Keratinocyte (primary cell): Measurements from ENCODE around the gene MAP3K4. TPM values are rescaled to one million over a fixed set of nuclear protein-coding genes. Genes with fewer than 3 reads are reported as not detected.

ENCODE experiments used
- DNase-seq: peaks from one replicate; pipeline ENCODE4 v3.0.0-alpha.2; 2011; ENCODE audit warnings: low read depth, missing footprints, low spot score
- FAIRE-seq: peaks from 2 replicates; lab custom pipeline; 2011; peaks lifted over from hg19 to GRCh38; lab: Jason Lieb, UNC
- H2AFZ ChIP-seq: 2 replicates; pipeline ENCODE4 v1.6.0; 2012; ENCODE audit warnings: low read length, control low read depth, inconsistent platforms; ENCODE audit not compliant: control insufficient read depth
- H3K27ac ChIP-seq: 2 replicates; pipeline ENCODE4 v1.5.1; 2011; ENCODE audit warnings: low read length; ENCODE audit not compliant: control insufficient read depth, insufficient read depth
- H3K27me3 ChIP-seq: 3 replicates; pipeline ENCODE4 v1.6.0; 2011; ENCODE audit warnings: low read length; ENCODE audit not compliant: control insufficient read depth, insufficient read depth; ENCODE audit errors: extremely low read depth
- H3K36me3 ChIP-seq, 2 experiments: 2 replicates in 1 of 2; 3 replicates in 1 of 2; pipeline ENCODE4 v1.5.1; 2011; ENCODE audit warnings: low read length in 2 of 2, mild to moderate bottlenecking in 1 of 2; ENCODE audit not compliant: control insufficient read depth in 2 of 2, insufficient read depth in 2 of 2; ENCODE audit errors: extremely low read depth in 1 of 2
- H3K4me1 ChIP-seq: 3 replicates; pipeline ENCODE4 v1.5.1; 2011; ENCODE audit warnings: low read length; ENCODE audit not compliant: control insufficient read depth, insufficient read depth; ENCODE audit errors: extremely low read depth
- H3K4me2 ChIP-seq: 3 replicates; pipeline ENCODE4 v1.6.0; 2011; ENCODE audit warnings: low read depth, low read length; ENCODE audit not compliant: control insufficient read depth, insufficient read depth; ENCODE audit errors: extremely low read depth
- H3K4me3 ChIP-seq, 3 experiments: fragments of 200-600 bp in 1 of 3; sonication (generic) in 1 of 3; 2 replicates in 2 of 3; 3 replicates in 1 of 3; pipeline ENCODE4 v1.5.1; 2011 to 2016; ENCODE audit warnings: low read length in 3 of 3, mild to moderate bottlenecking in 3 of 3, control low read depth in 2 of 3, inconsistent platforms in 1 of 3, low read depth in 1 of 3, mixed read lengths in 1 of 3, mixed run types in 1 of 3, moderate library complexity in 1 of 3; ENCODE audit not compliant: control insufficient read depth in 2 of 3, insufficient read depth in 2 of 3; ENCODE audit errors: extremely low read depth in 1 of 3
- H3K79me2 ChIP-seq: 2 replicates; pipeline ENCODE4 v1.6.0; 2012; ENCODE audit warnings: low read length; ENCODE audit not compliant: control insufficient read depth, insufficient read depth
- H3K9ac ChIP-seq: 3 replicates; pipeline ENCODE4 v1.6.0; 2011; ENCODE audit warnings: low read length; ENCODE audit not compliant: control insufficient read depth, insufficient read depth; ENCODE audit errors: extremely low read depth
- H3K9me1 ChIP-seq: 3 replicates; pipeline ENCODE4 v1.6.0; 2011; ENCODE audit warnings: low read length; ENCODE audit not compliant: control insufficient read depth, insufficient read depth; ENCODE audit errors: extremely low read depth
- H3K9me3 ChIP-seq: 2 replicates; pipeline ENCODE4 v1.5.1; 2012; ENCODE audit warnings: low read depth, low read length; ENCODE audit not compliant: control insufficient read depth
- H4K20me1 ChIP-seq: 3 replicates; pipeline ENCODE4 v1.6.0; 2011; ENCODE audit warnings: low read length; ENCODE audit not compliant: control insufficient read depth, insufficient read depth; ENCODE audit errors: extremely low read depth
- EZH2 ChIP-seq: IDR thresholded peaks from one replicate; pipeline ENCODE4 v1.6.1; 2012; ENCODE audit warnings: inconsistent platforms, mild to moderate bottlenecking, low read length, moderate library complexity
- dilution Hi-C: fragments of 300-500 bp; cut with MboI; formaldehyde crosslinking; loops from one replicate; pipeline ENCODE4 v1.7.0; 2020; ENCODE audit warnings: low sequenced_read_pairs; ENCODE audit not compliant: extremely low pct_ligation_motif_present
- polyA minus RNA-seq, 3 experiments: library from RNA; depleted of rRNA, polyadenylated mRNA; stranded (reverse); fragments of >200 nt; gene quantifications; 1 replicate in 1 of 3; 2 replicates in 1 of 3; 3 replicates in 1 of 3; pipeline ENCODE4 v1.2.3, GENCODE V29; 2011
- polyA plus RNA-seq, 5 experiments: library from polyadenylated mRNA; depleted of rRNA in 3 of 5; stranded (reverse) in 3 of 5; stranded (forward) in 1 of 5; unstranded in 1 of 5; fragments of >200 nt; gene quantifications; 1 replicate in 1 of 5; 2 replicates in 3 of 5; 3 replicates in 1 of 5; pipeline versions ENCODE4 v1.2.1 to v1.2.3, GENCODE V29; 2011 to 2012; ENCODE audit warnings: missing spikeins in 2 of 5, low read depth in 1 of 5, low replicate concordance in 1 of 5
- TF ChIP-seq, protein P1 (sequence below), 3 experiments: IDR thresholded peaks in 1 of 3; conservative IDR thresholded peaks in 1 of 3; optimal IDR thresholded peaks in 1 of 3; 2 replicates in 2 of 3; 3 replicates in 1 of 3; pipeline versions ENCODE3 to v1.5.1; 2011; ENCODE audit warnings: low read length in 3 of 3, mild to moderate bottlenecking in 3 of 3, moderate library complexity in 2 of 3, control low read depth in 1 of 3, inconsistent platforms in 1 of 3; ENCODE audit not compliant: insufficient read depth in 2 of 3; ENCODE audit errors: extremely low read depth in 1 of 3

Gene MAP3K4, protein sequence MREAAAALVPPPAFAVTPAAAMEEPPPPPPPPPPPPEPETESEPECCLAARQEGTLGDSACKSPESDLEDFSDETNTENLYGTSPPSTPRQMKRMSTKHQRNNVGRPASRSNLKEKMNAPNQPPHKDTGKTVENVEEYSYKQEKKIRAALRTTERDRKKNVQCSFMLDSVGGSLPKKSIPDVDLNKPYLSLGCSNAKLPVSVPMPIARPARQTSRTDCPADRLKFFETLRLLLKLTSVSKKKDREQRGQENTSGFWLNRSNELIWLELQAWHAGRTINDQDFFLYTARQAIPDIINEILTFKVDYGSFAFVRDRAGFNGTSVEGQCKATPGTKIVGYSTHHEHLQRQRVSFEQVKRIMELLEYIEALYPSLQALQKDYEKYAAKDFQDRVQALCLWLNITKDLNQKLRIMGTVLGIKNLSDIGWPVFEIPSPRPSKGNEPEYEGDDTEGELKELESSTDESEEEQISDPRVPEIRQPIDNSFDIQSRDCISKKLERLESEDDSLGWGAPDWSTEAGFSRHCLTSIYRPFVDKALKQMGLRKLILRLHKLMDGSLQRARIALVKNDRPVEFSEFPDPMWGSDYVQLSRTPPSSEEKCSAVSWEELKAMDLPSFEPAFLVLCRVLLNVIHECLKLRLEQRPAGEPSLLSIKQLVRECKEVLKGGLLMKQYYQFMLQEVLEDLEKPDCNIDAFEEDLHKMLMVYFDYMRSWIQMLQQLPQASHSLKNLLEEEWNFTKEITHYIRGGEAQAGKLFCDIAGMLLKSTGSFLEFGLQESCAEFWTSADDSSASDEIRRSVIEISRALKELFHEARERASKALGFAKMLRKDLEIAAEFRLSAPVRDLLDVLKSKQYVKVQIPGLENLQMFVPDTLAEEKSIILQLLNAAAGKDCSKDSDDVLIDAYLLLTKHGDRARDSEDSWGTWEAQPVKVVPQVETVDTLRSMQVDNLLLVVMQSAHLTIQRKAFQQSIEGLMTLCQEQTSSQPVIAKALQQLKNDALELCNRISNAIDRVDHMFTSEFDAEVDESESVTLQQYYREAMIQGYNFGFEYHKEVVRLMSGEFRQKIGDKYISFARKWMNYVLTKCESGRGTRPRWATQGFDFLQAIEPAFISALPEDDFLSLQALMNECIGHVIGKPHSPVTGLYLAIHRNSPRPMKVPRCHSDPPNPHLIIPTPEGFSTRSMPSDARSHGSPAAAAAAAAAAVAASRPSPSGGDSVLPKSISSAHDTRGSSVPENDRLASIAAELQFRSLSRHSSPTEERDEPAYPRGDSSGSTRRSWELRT (N-terminal part only)
- polyA plus RNA-seq: 9.0 to 12.8 TPM (median 11.8 TPM) in 3 replicates
- polyA plus RNA-seq (2011; ENCODE audit: low read depth): 16.1 TPM
- 6.2 and 8.5 TPM in 2 replicates for polyA plus RNA-seq (2011; cell fraction: cytosol; rRNA removed)
- polyA plus RNA-seq (2011; cell fraction: nucleus; rRNA removed): 22.1 and 25.2 TPM in 2 replicates
- polyA plus RNA-seq (2012; ENCODE audit: low replicate concordance): 12.7 and 14.7 TPM in 2 replicates
- 8.5 to 23.7 TPM (median 14.8 TPM) in 3 replicates for polyA minus RNA-seq
- polyA minus RNA-seq (2011; cell fraction: cytosol; rRNA and poly(A)+ RNA removed): 13.8 TPM
- 18.1 and 35.6 TPM in 2 replicates for polyA minus RNA-seq (2011; cell fraction: nucleus; rRNA and poly(A)+ RNA removed)

DNA sequence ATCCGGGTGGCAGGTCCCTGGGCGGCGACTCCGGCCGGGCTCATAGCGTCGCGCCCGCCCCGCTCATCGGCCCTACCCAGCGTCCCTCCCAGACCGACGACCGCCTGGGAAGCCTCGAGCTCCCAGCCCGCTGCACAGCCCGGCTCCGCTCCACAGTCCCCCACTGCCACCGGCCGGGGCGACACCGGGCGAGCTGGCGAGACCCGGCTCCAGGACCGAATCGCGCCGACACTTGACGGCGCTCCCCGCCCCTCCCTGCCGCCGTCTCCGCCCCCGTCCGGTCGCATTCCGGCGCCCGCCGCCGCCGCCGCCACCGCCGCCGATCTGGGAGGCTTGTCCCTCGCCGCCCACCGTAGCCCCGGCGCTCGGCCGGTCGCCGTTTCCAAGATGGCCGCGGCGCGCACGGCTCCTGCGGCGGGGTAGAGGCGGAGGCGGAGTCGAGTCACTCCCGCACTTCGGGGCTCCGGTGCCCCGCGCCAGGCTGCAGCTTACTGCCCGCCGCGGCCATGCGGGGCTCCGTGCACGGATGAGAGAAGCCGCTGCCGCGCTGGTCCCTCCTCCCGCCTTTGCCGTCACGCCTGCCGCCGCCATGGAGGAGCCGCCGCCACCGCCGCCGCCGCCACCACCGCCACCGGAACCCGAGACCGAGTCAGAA, at the start of gene MAP3K4:
Gene MAP3K4 (plus strand): TSS at position 364 of the 655 bp plus-strand sequence. CDS start 163 bp downstream, at position 527.
- H3K4me3 ChIP-seq: peak within 1 kb of the TSS; percentile 71 to 97 (median 78)
- dilution Hi-C loops: no loop called here
- H3K9me3 ChIP-seq: no peaks in the 10 kb centered on the region
- peak within 1 kb of the TSS; percentile 98 for H3K4me2 ChIP-seq
- TF ChIP-seq, protein P1, sequence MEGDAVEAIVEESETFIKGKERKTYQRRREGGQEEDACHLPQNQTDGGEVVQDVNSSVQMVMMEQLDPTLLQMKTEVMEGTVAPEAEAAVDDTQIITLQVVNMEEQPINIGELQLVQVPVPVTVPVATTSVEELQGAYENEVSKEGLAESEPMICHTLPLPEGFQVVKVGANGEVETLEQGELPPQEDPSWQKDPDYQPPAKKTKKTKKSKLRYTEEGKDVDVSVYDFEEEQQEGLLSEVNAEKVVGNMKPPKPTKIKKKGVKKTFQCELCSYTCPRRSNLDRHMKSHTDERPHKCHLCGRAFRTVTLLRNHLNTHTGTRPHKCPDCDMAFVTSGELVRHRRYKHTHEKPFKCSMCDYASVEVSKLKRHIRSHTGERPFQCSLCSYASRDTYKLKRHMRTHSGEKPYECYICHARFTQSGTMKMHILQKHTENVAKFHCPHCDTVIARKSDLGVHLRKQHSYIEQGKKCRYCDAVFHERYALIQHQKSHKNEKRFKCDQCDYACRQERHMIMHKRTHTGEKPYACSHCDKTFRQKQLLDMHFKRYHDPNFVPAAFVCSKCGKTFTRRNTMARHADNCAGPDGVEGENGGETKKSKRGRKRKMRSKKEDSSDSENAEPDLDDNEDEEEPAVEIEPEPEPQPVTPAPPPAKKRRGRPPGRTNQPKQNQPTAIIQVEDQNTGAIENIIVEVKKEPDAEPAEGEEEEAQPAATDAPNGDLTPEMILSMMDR (optimal IDR thresholded peaks at IDR 0.05 in 1 of 3, IDR thresholded peaks at IDR 0.05 in 1 of 3, conservative IDR thresholded peaks at IDR 0.05 in 1 of 3; ENCODE audit: extremely low read depth in 1 of 3, insufficient read depth in 2 of 3, low read length in 3 of 3): no peak
- no peak for TF ChIP-seq EZH2
- peak within 1 kb of the TSS; percentile 86 for H2AFZ ChIP-seq
- H3K27ac ChIP-seq: peak within 1 kb of the TSS; percentile 83
- H3K36me3 ChIP-seq: no peaks in the 10 kb centered on the region
- peak within 1 kb of the TSS; percentile 88 for H3K9ac ChIP-seq
- H3K27me3 ChIP-seq: no peaks in the 10 kb centered on the region
- H3K4me1 ChIP-seq: peaks cover 21% of the 10 kb centered on the region
- no peaks in the 10 kb centered on the region for H3K9me1 ChIP-seq
- H4K20me1 ChIP-seq: no peaks in the 10 kb centered on the region
- DNase-seq (no peak), FAIRE-seq (no peak)
- H3K79me2 ChIP-seq: peaks cover 36% of the 10 kb centered on the region

DNA sequence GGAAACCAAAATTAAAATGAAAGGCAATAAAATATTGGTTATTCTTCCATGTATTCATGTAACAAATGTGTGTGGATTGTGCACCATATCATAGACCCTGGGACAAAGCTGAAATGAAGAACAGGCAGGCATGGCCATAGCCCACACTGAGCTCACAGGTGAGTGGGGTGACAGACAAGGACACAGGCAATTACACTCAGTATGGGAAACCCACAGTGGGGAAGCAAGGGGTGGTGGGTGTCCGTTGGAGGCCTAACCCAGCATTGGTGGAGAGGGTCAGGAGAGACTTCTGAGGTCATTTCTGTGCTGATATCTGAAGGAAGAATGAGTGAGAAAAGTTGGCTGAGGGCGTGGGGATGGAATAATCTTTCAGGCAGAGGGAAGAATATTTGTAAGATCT, 47.6 kb upstream of the MAP3K4 start:
- H2AFZ ChIP-seq: no peak overlapping the region
- TF ChIP-seq, protein P1 (optimal IDR thresholded peaks at IDR 0.05 in 1 of 3, IDR thresholded peaks at IDR 0.05 in 1 of 3, conservative IDR thresholded peaks at IDR 0.05 in 1 of 3; ENCODE audit: extremely low read depth in 1 of 3, insufficient read depth in 2 of 3, low read length in 3 of 3): no peak
- TF ChIP-seq EZH2: no peak
- H3K9ac ChIP-seq: no peak overlapping the region
- no peak overlapping the region for H3K4me3 ChIP-seq
- H3K4me2 ChIP-seq: no peak overlapping the region
- no peaks in the 10 kb centered on the region for H3K9me1 ChIP-seq
- H3K27me3 ChIP-seq: no peaks in the 10 kb centered on the region
- H4K20me1 ChIP-seq: no peaks in the 10 kb centered on the region
- no peak for DNase-seq
- H3K36me3 ChIP-seq: no peaks in the 10 kb centered on the region
- H3K27ac ChIP-seq: no peak overlapping the region
- H3K4me1 ChIP-seq: no peaks in the 10 kb centered on the region
- H3K9me3 ChIP-seq: no peaks in the 10 kb centered on the region
- H3K79me2 ChIP-seq: no peaks in the 10 kb centered on the region
- no peak for FAIRE-seq
- dilution Hi-C loops: no loop called here
